Motor neuron (in vitro differentiated cells): Measurements from ENCODE around the gene FKBP1B. TPM values are rescaled to one million over a fixed set of nuclear protein-coding genes. Genes with fewer than 3 reads are reported as not detected.
"Not testable (repeated sequence)": the region's sequence is repeated elsewhere in the genome, so short reads cannot be mapped to it uniquely, and the experiment has no call there.

Experiments used
- ATAC-seq, 8 experiments: fragments of 200-7000 bp; cut with Tn5 transposase; replicated peaks in 6 of 8; 2 replicates each; pipeline ENCODE4 v1.8.0; 2021; ENCODE audit warnings: mild to moderate bottlenecking in 8 of 8, moderate library complexity in 8 of 8
- H3K27ac ChIP-seq, 2 donors: fragments of 250-450 bp; sonication (Bioruptor Pico); 2 replicates each; pipeline ENCODE4 v1.9.0; 2021; ENCODE audit warnings: antibody characterized with exemption in 2 of 2, mild to moderate bottlenecking in 2 of 2, moderate library complexity in 1 of 2
- H3K4me1 ChIP-seq, 2 donors: fragments of 250-450 bp; sonication (Bioruptor Pico); replicated peaks in 1 of 2; 2 replicates each; pipeline ENCODE4 v1.6.1; 2021; ENCODE audit warnings: antibody characterized with exemption in 2 of 2, mild to moderate bottlenecking in 2 of 2, moderate library complexity in 1 of 2
- H3K4me3 ChIP-seq, 5 donors: fragments of 250-450 bp; sonication (Bioruptor Pico); 2 replicates each; pipeline ENCODE4 v1.9.0; 2021; ENCODE audit warnings: antibody characterized with exemption in 5 of 5, mild to moderate bottlenecking in 5 of 5, moderate library complexity in 4 of 5
- WGBS, 10 experiments: fragments of 450-650 bp; shearing (Covaris generic); methylation state at CpG; one replicate each; pipeline ENCODE4 v1.0.0; 2022; 5-methylcytosine and 5-hydroxymethylcytosine counted together
- in situ Hi-C, 9 experiments: fragments of 400-800 bp; cut with MboI; loops; one replicate each; pipeline ENCODE4 v1.15.0; 2021; ENCODE audit warnings: low sequenced_read_pairs in 9 of 9, low pct_unique_long_range_greater_than_20kb in 2 of 9; ENCODE audit not compliant: unreplicated experiment in 9 of 9
- total RNA-seq, 8 experiments: library from RNA; unstranded; fragments of 300-600 nt; gene quantifications; 2 replicates each; pipeline versions ENCODE4 v1.2.3 to v1.2.4, GENCODE V29; 2022

Gene FKBP1B
- total RNA-seq = 10 to 100 TPM in 5 of 8 experiments, 1 to 10 TPM in 3; 4.2 to 54.0 (median 32.4) TPM

DNA sequence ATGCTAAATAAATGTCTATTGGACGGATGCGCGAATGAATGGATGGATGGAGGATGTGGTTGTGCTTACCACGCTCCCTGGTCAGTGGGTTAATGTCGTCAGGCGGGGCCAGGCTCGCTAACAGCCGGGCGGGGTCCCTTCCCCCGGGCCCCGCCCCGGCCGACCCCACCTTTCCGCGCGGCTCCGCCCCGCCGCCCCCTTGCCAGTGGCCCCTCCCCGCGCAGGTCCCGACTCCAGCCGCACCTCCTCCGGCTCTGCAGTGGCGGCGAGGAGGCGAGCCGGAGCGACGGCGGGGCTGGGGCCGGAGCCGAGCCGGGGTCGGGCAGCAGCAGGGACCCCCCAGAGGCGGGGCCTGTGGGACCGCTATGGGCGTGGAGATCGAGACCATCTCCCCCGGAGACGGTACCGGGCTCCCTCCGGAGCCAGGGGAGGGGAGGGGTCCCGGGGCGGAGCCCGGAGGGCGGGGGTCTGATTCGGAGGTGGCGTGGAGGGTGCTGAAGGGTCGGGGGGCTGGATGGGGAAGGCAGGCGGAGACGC is at the start of gene FKBP1B:
Gene FKBP1B, plus strand, starts transcription at position 257 of the 537 bp plus-strand sequence. Its CDS starts 109 bp downstream, at position 366.
- H3K27ac ChIP-seq = peak within 1 kb of the TSS; percentile 51 to 60
- 0% methylated on average over 4 of the region's 52 CpGs; no CpG with 5 or more reads in 9 of the 10 experiments for WGBS, 10 experiments
- in situ Hi-C loops = loop anchor here in 1 of 9 experiments (25.0 kb wide), 1 partner anchor 112 kb away; the partner anchor contains the start of genes ATAD2B and UBXN2A
- peak within 1 kb of the TSS; percentile 71 to 81 (median 79) for H3K4me3 ChIP-seq
- peaks cover 10 to 18% of the 10 kb centered on the region in 2 donors for H3K4me1 ChIP-seq
- ATAC-seq = peak; percentile 5 to 48 (median 37)

DNA sequence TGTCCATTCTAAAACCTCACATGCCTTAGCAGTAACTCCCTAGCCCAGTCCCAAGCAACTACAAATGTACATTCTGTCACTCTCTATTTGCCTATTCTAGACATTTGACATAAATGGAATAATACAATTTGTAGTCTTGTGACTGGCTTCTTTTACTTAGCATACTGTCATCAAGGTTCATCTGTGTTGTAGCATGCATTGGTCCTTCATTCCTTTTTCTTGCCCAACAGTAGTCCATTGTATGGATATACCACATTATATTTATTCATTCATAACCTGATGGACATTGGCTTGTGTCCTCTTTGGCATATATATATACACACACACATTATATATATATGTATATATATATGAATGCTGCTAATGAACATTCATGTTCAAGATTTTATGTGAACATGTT is 41.8 kb upstream of the FKBP1B start:
- Histone ChIP-seq H3K4me3 (no peak overlapping the region), H3K4me1 (peaks cover 6 to 14% of the 10 kb centered on the region in 2 donors), H3K27ac (no peak overlapping the region)
- in situ Hi-C loops = no loop called here
- ATAC-seq = no peak

DNA sequence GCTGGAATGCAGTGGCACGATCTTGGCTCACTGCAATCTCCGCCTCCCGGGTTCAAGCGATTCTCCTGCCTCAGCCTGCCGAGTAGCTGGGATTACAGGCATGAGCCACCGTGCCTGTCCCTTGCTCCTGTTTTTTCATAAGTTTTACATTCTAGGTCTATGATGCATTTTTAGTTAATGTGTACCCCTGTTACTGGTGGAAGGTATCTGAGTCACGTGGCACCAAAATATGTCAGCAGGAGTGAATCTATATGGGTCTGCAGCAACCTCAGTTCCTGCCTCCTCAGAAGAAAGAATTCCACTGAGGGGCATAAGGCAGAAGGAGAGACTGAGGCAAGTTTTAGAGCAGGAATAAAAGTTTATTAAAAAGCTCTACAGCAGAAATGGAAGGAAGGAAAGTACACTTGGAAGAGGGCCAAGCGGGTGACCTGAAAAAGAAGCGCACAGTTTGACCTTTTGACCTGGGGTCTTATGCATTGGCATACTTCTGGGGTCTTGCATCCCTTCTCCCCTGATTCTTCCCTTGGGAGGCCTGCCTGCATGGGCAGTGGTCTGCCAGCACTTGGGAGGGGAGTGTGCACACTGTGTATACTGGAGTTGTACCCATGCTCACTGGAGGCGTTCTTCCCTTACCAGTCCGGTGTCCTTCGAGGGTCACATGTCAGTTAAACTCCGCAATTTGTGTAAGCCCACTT is 40.7 kb upstream of the FKBP1B start:
- in situ Hi-C loops = no loop called here
- WGBS, 10 experiments = 40 to 100% (median 79%) methylated on average over 2 to 10 of the region's 13 CpGs
- ATAC-seq = no peak
- Histone ChIP-seq H3K4me3 (no peak overlapping the region), H3K4me1 (peaks cover 2 to 6% of the 10 kb centered on the region in 2 donors), H3K27ac (no peak overlapping the region)

DNA sequence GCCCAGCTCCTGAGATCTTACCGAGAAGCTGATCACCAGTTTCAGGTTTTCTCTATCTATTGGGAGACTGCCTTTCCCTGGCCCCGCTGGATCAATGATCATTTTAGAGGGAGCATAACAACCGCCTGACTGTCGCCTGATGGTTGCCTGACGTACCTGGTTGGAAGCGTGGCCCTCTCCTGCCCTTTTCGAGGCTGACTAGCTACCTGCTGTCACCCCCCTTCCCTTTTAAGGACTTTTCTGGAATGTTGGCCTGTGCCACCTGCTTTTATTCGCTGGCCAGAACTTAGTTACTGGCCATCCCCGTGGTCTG is 40.2 kb upstream of the FKBP1B start:
- in situ Hi-C loops = no loop called here
- Histone ChIP-seq H3K27ac (no peak overlapping the region), H3K4me1 (peaks cover 2 to 6% of the 10 kb centered on the region in 2 donors), H3K4me3 (no peak overlapping the region)
- no peak for ATAC-seq
- 28 to 100% (median 80%) methylated on average over 1 to 5 of the region's 9 CpGs; no CpG with 5 or more reads in 5 of the 10 experiments for WGBS, 10 experiments

DNA sequence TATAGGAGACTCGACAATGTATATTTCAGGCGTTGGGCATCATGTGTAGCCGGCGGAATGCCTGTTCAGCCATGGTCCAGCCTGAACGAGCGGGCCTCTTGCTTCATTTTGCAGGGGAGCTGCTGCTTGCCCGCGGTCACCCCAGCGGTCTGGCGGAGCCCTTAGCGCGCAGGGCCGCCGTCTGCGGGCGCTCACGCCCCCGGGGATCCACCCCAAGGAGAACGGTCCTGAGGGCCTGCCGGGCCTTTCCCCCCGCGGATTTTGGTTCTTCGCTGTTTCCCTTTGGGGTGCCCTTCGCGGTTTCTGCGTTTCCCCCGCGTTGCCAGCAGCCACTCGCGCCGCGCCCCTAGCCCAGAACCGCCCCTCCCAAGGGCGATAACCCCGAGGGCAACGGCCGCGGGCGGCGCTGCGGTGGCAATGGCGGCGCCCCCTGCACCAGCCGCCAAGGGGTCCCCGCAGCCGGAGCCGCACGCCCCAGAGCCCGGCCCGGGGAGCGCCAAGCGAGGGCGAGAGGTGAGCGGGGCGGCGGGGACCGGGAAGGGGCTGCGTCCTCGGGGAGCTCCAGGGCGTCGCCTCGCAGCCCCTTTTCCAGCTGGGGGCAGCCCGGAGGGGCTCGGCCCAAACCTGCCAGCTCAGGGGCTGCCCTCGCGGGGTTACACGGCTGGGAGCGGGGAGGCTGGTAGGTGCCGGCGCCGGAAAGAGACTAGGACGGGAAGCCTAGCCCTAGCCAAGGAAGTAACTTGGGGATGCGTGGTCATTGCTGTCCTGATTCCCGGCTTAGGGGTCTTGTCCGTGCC is 39.7 kb upstream of the FKBP1B start, which contains the start of gene MFSD2B:
Gene MFSD2B, plus strand, starts transcription at position 406 of the 797 bp plus-strand sequence. Its CDS starts 12 bp downstream, at position 418.
- peaks cover 2 to 6% of the 10 kb centered on the region in 2 donors for H3K4me1 ChIP-seq
- H3K27ac ChIP-seq = no peak within 1 kb of the TSS
- peak; percentile 33 to 62 (median 45) for ATAC-seq
- WGBS, 10 experiments = 13 to 90% (median 33%) methylated on average over 2 to 4 of the region's 75 CpGs; no CpG with 5 or more reads in 7 of the 10 experiments
- in situ Hi-C loops = no loop called here
- H3K4me3 ChIP-seq = peak within 1 kb of the TSS in 4 of 5 donors; percentile 9 to 23 (median 22)

GRCh38 chr2:24010477-24011249 is 38.9 kb upstream of the FKBP1B start:
- peak in 7 of 8 experiments; percentile 12 to 21 (median 16) for ATAC-seq
- no peak overlapping the region for H3K27ac ChIP-seq
- 51 to 100% (median 86%) methylated on average over 1 to 12 of the region's 37 CpGs; no CpG with 5 or more reads in 3 of the 10 experiments for WGBS, 10 experiments
- in situ Hi-C loops = no loop called here
- no peak overlapping the region for H3K4me3 ChIP-seq
- peaks cover 4 to 6% of the 10 kb centered on the region in 2 donors for H3K4me1 ChIP-seq

- no peak for ATAC-seq
- Histone ChIP-seq H3K4me3 (no peak overlapping the region), H3K27ac (no peak overlapping the region), H3K4me1 (peaks cover 7 to 9% of the 10 kb centered on the region in 2 donors)
- 50 to 92% (median 81%) methylated on average over 1 to 7 of the region's 7 CpGs; no CpG with 5 or more reads in 1 of the 10 experiments for WGBS, 10 experiments
- in situ Hi-C loops = no loop called here
These were observed 38.1 kb upstream of the FKBP1B start for GRCh38 chr2:24011250-24012104.

- WGBS, 10 experiments = 55 to 94% (median 75%) methylated on average over 1 to 6 of the region's 9 CpGs; no CpG with 5 or more reads in 2 of the 10 experiments
- no peak for ATAC-seq
- Histone ChIP-seq H3K4me3 (no peak overlapping the region), H3K4me1 (peaks cover 7 to 9% of the 10 kb centered on the region in 2 donors), H3K27ac (no peak overlapping the region)
- in situ Hi-C loops = no loop called here
These were observed 36.9 kb upstream of the FKBP1B start for GRCh38 chr2:24012521-24013188.

DNA sequence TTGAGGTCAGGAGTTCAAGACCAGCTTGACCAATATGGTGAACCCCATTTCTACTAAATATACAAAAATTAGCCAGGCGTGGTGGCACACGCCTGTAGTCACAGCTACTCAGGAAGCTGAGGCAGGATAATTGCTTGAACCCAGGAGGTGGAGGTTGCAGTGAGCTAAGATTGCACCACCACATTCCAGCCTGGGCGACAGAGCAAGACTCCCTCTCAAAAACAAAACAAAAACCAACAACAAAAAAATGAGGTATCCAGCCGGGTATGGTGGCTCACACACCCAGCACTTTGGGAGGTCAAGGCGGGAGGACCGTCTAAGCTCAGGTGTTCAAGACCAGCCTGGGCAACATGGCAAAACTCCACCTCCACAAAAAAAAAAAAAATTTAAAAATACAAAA is 34.6 kb upstream of the FKBP1B start:
- ATAC-seq, H3K4me1 ChIP-seq, H3K4me3 ChIP-seq, in situ Hi-C loops, H3K27ac ChIP-seq: not testable (repeated sequence)
- 80 to 100% (median 99%) methylated on average over 1 to 6 of the region's 6 CpGs; no CpG with 5 or more reads in 4 of the 10 experiments for WGBS, 10 experiments

DNA sequence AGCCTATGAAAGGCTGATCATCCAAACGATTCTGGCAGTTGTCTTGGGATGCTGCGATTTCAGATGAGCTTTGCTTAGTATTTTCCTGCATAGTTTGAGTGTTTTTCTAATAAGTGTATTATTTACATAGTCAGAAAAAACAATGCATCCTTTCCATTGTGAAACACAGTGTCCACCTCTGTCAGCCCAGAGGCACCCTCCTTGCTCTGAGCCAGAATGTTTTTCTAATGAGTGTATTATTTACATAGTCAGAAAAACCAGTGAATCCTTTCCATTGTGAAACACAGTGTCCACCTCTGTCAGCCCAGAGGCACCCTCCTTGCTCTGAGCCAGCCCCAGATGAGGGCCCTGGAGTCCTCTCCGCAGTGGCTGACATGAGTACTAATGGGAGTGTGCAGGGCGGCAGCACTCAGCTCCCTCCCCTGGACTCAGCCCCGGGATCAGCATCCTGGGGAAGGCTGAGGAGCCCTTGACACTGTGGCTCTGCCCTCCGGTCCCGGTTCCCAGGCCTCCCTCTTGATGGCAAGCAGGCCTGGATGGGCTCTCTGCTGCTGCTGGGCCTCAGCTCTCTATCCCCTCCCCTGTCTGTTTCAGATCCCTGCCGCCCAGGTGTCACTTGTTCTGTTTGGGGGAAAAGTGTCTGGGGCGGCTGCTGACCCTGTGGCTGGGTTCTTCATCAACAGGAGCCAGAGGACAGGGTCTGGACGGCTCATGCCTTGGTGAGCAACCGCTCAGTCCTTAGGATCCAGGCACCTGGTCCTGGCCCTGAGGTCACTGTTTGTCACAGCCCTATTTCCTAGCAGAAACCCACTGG is 33.8 kb upstream of the FKBP1B start:
- in situ Hi-C loops = no loop called here
- ATAC-seq = peak; percentile 78 to 96 (median 87)
- Histone ChIP-seq H3K27ac (peak overlapping the region in 1 of 2 donors; percentile 37), H3K4me3 (no peak overlapping the region), H3K4me1 (peaks cover 5 to 10% of the 10 kb centered on the region in 2 donors)
- 0 to 100% (median 60%) methylated on average over 1 to 7 of the region's 11 CpGs; no CpG with 5 or more reads in 1 of the 10 experiments for WGBS, 10 experiments

DNA sequence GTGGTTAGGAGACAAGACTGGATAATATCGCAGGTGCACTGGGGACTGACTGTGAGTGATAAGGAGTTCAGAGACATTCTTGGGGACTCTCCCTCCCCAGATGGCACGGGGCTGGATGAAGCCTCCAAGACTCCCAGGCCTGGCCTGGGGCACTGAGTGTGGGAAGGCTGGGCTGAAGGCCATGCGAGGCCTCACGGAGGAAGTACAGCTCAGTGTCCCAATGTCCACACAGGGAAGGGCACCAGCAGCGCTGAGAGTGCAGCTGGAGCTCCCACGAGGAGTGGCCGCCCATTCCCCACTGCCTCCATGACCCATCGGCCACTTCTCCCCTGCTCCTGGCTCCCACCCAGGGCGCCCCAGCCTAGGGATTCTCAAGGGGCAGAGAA is 33.2 kb upstream of the FKBP1B start:
- peak in 2 of 8 experiments; percentile 3 to 4 for ATAC-seq
- 79 to 100% methylated on average over 1 to 5 of the region's 9 CpGs; no CpG with 5 or more reads in 8 of the 10 experiments for WGBS, 10 experiments
- Histone ChIP-seq H3K27ac (no peak overlapping the region), H3K4me3 (no peak overlapping the region), H3K4me1 (peaks cover 5 to 10% of the 10 kb centered on the region in 2 donors)
- in situ Hi-C loops = no loop called here
